ENCODE measurements around the gene RAB3IP. TPM values are rescaled to one million over a fixed set of nuclear protein-coding genes. Genes with fewer than 3 reads are reported as not detected.

RAB3IP gene
- total RNA-seq, 1 experiment from 2014 or later = 82.5 TPM

- no peak for DNase-seq
- Mint-ChIP-seq H3K27ac (ENCODE audit: unreplicated experiment) (no peak overlapping the region), H3K9me3 (ENCODE audit: unreplicated experiment) (no peaks in the 10 kb centered on the region), H3K4me3 (ENCODE audit: unreplicated experiment) (no peak overlapping the region), H3K4me1 (ENCODE audit: low read depth, unreplicated experiment) (no peaks in the 10 kb centered on the region), H3K27me3 (ENCODE audit: insufficient read depth, unreplicated experiment) (peaks cover 5% of the 10 kb centered on the region), H3K36me3 (ENCODE audit: insufficient read depth, unreplicated experiment) (no peaks in the 10 kb centered on the region)
- no peaks in the 10 kb centered on the region for H3K9me3 ChIP-seq
- intact Hi-C loops (cut with micrococcal nuclease; ENCODE audit: unreplicated experiment) = no loop called here
- BruUV-seq (replicated peaks) = no TSS peak
- CTCF ChIA-PET = no interaction called here
- no peaks in the 10 kb centered on the region for H3K27me3 ChIP-seq (replicated peaks; ENCODE audit: control insufficient read depth, insufficient read depth, low read length)
- POLR2A ChIA-PET = no interaction called here
- no peak overlapping the region for H3K4me3 ChIP-seq (ENCODE audit: low read depth, low read length)
- TF ChIP-seq, protein P1, sequence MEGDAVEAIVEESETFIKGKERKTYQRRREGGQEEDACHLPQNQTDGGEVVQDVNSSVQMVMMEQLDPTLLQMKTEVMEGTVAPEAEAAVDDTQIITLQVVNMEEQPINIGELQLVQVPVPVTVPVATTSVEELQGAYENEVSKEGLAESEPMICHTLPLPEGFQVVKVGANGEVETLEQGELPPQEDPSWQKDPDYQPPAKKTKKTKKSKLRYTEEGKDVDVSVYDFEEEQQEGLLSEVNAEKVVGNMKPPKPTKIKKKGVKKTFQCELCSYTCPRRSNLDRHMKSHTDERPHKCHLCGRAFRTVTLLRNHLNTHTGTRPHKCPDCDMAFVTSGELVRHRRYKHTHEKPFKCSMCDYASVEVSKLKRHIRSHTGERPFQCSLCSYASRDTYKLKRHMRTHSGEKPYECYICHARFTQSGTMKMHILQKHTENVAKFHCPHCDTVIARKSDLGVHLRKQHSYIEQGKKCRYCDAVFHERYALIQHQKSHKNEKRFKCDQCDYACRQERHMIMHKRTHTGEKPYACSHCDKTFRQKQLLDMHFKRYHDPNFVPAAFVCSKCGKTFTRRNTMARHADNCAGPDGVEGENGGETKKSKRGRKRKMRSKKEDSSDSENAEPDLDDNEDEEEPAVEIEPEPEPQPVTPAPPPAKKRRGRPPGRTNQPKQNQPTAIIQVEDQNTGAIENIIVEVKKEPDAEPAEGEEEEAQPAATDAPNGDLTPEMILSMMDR (IDR thresholded peaks at IDR 0.05; ENCODE audit: insufficient read depth in 1 of 2, low read depth in 1 of 2, low read length in 1 of 2, severe bottlenecking in 1 of 2, unreplicated experiment in 1 of 2) = no peak
- H3K4me1 ChIP-seq = peaks cover 7% of the 10 kb centered on the region
- no peaks in the 10 kb centered on the region for H3K36me3 ChIP-seq (ENCODE audit: control insufficient read depth, insufficient read depth, low read length)
These were observed 97.4 kb downstream of the RAB3IP start for GRCh38 chr12:69836015-69836414.

GRCh38 chr12:69837191-69837590 is 98.5 kb downstream of the RAB3IP start:
- Histone ChIP-seq H3K9me3 (no peaks in the 10 kb centered on the region), H3K4me1 (peaks cover 7% of the 10 kb centered on the region), H3K27me3 (replicated peaks; ENCODE audit: control insufficient read depth, insufficient read depth, low read length) (no peaks in the 10 kb centered on the region), H3K4me3 (ENCODE audit: low read depth, low read length) (no peak overlapping the region), H3K36me3 (ENCODE audit: control insufficient read depth, insufficient read depth, low read length) (no peaks in the 10 kb centered on the region)
- BruUV-seq (replicated peaks) = no TSS peak
- H3K27ac Mint-ChIP-seq (ENCODE audit: unreplicated experiment) = no peak overlapping the region
- no peaks in the 10 kb centered on the region for H3K4me1 Mint-ChIP-seq (ENCODE audit: low read depth, unreplicated experiment)
- TF ChIP-seq, protein P1 (IDR thresholded peaks at IDR 0.05; ENCODE audit: insufficient read depth in 1 of 2, low read depth in 1 of 2, low read length in 1 of 2, severe bottlenecking in 1 of 2, unreplicated experiment in 1 of 2) = no peak
- H3K4me3 Mint-ChIP-seq (ENCODE audit: unreplicated experiment) = no peak overlapping the region
- intact Hi-C loops (cut with micrococcal nuclease; ENCODE audit: unreplicated experiment) = no loop called here
- DNase-seq = no peak
- CTCF ChIA-PET = no interaction called here
- POLR2A ChIA-PET = no interaction called here
- peaks cover 5% of the 10 kb centered on the region for H3K27me3 Mint-ChIP-seq (ENCODE audit: insufficient read depth, unreplicated experiment)
- no peaks in the 10 kb centered on the region for H3K9me3 Mint-ChIP-seq (ENCODE audit: unreplicated experiment)
- no peaks in the 10 kb centered on the region for H3K36me3 Mint-ChIP-seq (ENCODE audit: insufficient read depth, unreplicated experiment)

- no peak overlapping the region for H3K27ac Mint-ChIP-seq (ENCODE audit: unreplicated experiment)
- CTCF ChIA-PET = no interaction called here
- no TSS peak for BruUV-seq (replicated peaks)
These were observed 99.2 kb downstream of the RAB3IP start for GRCh38 chr12:69837657-69838415.

More at GRCh38 chr12:69837657-69838415, 99.2 kb downstream of the RAB3IP start:
- intact Hi-C loops (cut with micrococcal nuclease; ENCODE audit: unreplicated experiment) = no loop called here
- no peak for DNase-seq
- no peaks in the 10 kb centered on the region for H3K9me3 Mint-ChIP-seq (ENCODE audit: unreplicated experiment)
- Histone ChIP-seq H3K27me3 (replicated peaks; ENCODE audit: control insufficient read depth, insufficient read depth, low read length) (no peaks in the 10 kb centered on the region), H3K4me3 (ENCODE audit: low read depth, low read length) (no peak overlapping the region), H3K4me1 (peaks cover 7% of the 10 kb centered on the region), H3K9me3 (no peaks in the 10 kb centered on the region), H3K36me3 (ENCODE audit: control insufficient read depth, insufficient read depth, low read length) (no peaks in the 10 kb centered on the region)
- POLR2A ChIA-PET = no interaction called here
- no peaks in the 10 kb centered on the region for H3K36me3 Mint-ChIP-seq (ENCODE audit: insufficient read depth, unreplicated experiment)
- no peaks in the 10 kb centered on the region for H3K4me1 Mint-ChIP-seq (ENCODE audit: low read depth, unreplicated experiment)
- no peaks in the 10 kb centered on the region for H3K27me3 Mint-ChIP-seq (ENCODE audit: insufficient read depth, unreplicated experiment)
- no peak overlapping the region for H3K4me3 Mint-ChIP-seq (ENCODE audit: unreplicated experiment)
- TF ChIP-seq, protein P1 (IDR thresholded peaks at IDR 0.05; ENCODE audit: insufficient read depth in 1 of 2, low read depth in 1 of 2, low read length in 1 of 2, severe bottlenecking in 1 of 2, unreplicated experiment in 1 of 2) = no peak

All from Caco-2 (cell line).